ENCODE data around the gene TRPM3. TPM values are rescaled to one million over a fixed set of nuclear protein-coding genes. Genes with fewer than 3 reads are reported as not detected.

Gene TRPM3
- total RNA-seq, 2 experiments from 2014 or later: not detected

- ATAC-seq (ENCODE audit: low read depth) (no peak), DNase-seq (no peak)
- H3K27ac Mint-ChIP-seq: no peak overlapping the region
- peaks cover 4% of the 10 kb centered on the region for H3K9me3 Mint-ChIP-seq
- peaks cover 3% of the 10 kb centered on the region for H3K36me3 Mint-ChIP-seq
- POLR2A ChIA-PET: no interaction called here
- H3K4me1 Mint-ChIP-seq: no peaks in the 10 kb centered on the region
- no peaks in the 10 kb centered on the region for H3K27me3 Mint-ChIP-seq
- no peak overlapping the region for H3K4me3 Mint-ChIP-seq
Measured at GRCh38 chr9:70588381-70588780, 533.0 kb downstream of the TRPM3 start.

GRCh38 chr9:70587201-70587600 lies 534.2 kb downstream of the TRPM3 start:
- no peak overlapping the region for H3K4me3 Mint-ChIP-seq
- POLR2A ChIA-PET: no interaction called here
- H3K9me3 Mint-ChIP-seq: peaks cover 4% of the 10 kb centered on the region
- no peak for ATAC-seq (ENCODE audit: low read depth)
- no peak overlapping the region for H3K27ac Mint-ChIP-seq
- H3K27me3 Mint-ChIP-seq: no peaks in the 10 kb centered on the region
- H3K36me3 Mint-ChIP-seq: peaks cover 3% of the 10 kb centered on the region
- no peaks in the 10 kb centered on the region for H3K4me1 Mint-ChIP-seq
- DNase-seq: no peak

- POLR2A ChIA-PET: no interaction called here
Measured at GRCh38 chr9:70586476-70586875, 534.9 kb downstream of the TRPM3 start.

GRCh38 chr9:70581955-70582350 lies 539.5 kb downstream of the TRPM3 start:
- POLR2A ChIA-PET: interaction anchor here (0.7 kb wide), 1 partner anchor 161 kb away, joined by 3 read pairs; no protein-coding TSS in a partner anchor
- Mint-ChIP-seq H3K4me1 (no peaks in the 10 kb centered on the region), H3K9me3 (no peaks in the 10 kb centered on the region), H3K36me3 (no peaks in the 10 kb centered on the region), H3K4me3 (no peak overlapping the region), H3K27ac (peak overlapping the region; percentile 20), H3K27me3 (no peaks in the 10 kb centered on the region)
- no peak for ATAC-seq (ENCODE audit: low read depth)
- DNase-seq: no peak

More at GRCh38 chr9:70586476-70586875, 534.9 kb downstream of the TRPM3 start:
- no peaks in the 10 kb centered on the region for H3K27me3 Mint-ChIP-seq
- H3K4me1 Mint-ChIP-seq: no peaks in the 10 kb centered on the region
- H3K36me3 Mint-ChIP-seq: peaks cover 3% of the 10 kb centered on the region
- no peak for DNase-seq
- H3K9me3 Mint-ChIP-seq: peaks cover 4% of the 10 kb centered on the region
- H3K4me3 Mint-ChIP-seq: no peak overlapping the region
- no peak for ATAC-seq (ENCODE audit: low read depth)
- H3K27ac Mint-ChIP-seq: no peak overlapping the region

- Mint-ChIP-seq H3K27me3 (no peaks in the 10 kb centered on the region), H3K27ac (no peak overlapping the region), H3K36me3 (no peaks in the 10 kb centered on the region), H3K4me1 (no peaks in the 10 kb centered on the region), H3K9me3 (no peaks in the 10 kb centered on the region), H3K4me3 (no peak overlapping the region)
- ATAC-seq (ENCODE audit: low read depth) (no peak), DNase-seq (no peak)
- POLR2A ChIA-PET: interaction anchor here (0.7 kb wide), 1 partner anchor 160 kb away, joined by 3 read pairs; no protein-coding TSS in a partner anchor
Measured at GRCh38 chr9:70581214-70581954, 540.0 kb downstream of the TRPM3 start.

- DNase-seq (no peak), ATAC-seq (ENCODE audit: low read depth) (no peak)
- Mint-ChIP-seq H3K4me1 (no peaks in the 10 kb centered on the region), H3K9me3 (no peaks in the 10 kb centered on the region), H3K27ac (no peak overlapping the region), H3K27me3 (no peaks in the 10 kb centered on the region), H3K36me3 (no peaks in the 10 kb centered on the region), H3K4me3 (no peak overlapping the region)
- POLR2A ChIA-PET: no interaction called here
Measured at GRCh38 chr9:70580606-70581195, 540.7 kb downstream of the TRPM3 start.

- DNase-seq (no peak), ATAC-seq (ENCODE audit: low read depth) (no peak)
- no peak overlapping the region for H3K27ac Mint-ChIP-seq
- no peak overlapping the region for H3K4me3 Mint-ChIP-seq
- no peaks in the 10 kb centered on the region for H3K4me1 Mint-ChIP-seq
- POLR2A ChIA-PET: no interaction called here
- no peaks in the 10 kb centered on the region for H3K9me3 Mint-ChIP-seq
- no peaks in the 10 kb centered on the region for H3K27me3 Mint-ChIP-seq
- no peaks in the 10 kb centered on the region for H3K36me3 Mint-ChIP-seq
Measured at GRCh38 chr9:70579686-70580085, 541.7 kb downstream of the TRPM3 start.

GRCh38 chr9:70578720-70579119 lies 542.7 kb downstream of the TRPM3 start:
- no peak overlapping the region for H3K4me3 Mint-ChIP-seq

GRCh38 chr9:70577671-70578070 lies 543.8 kb downstream of the TRPM3 start:
- no peaks in the 10 kb centered on the region for H3K36me3 Mint-ChIP-seq
- no peak overlapping the region for H3K27ac Mint-ChIP-seq
- POLR2A ChIA-PET: no interaction called here

More at GRCh38 chr9:70578720-70579119, 542.7 kb downstream of the TRPM3 start:
- Mint-ChIP-seq H3K27ac (no peak overlapping the region), H3K9me3 (no peaks in the 10 kb centered on the region), H3K36me3 (no peaks in the 10 kb centered on the region), H3K27me3 (peaks cover 3% of the 10 kb centered on the region), H3K4me1 (no peaks in the 10 kb centered on the region)
- POLR2A ChIA-PET: no interaction called here
- no peak for DNase-seq
- no peak for ATAC-seq (ENCODE audit: low read depth)

GRCh38 chr9:70576116-70576515 lies 545.3 kb downstream of the TRPM3 start:
- no peak for ATAC-seq (ENCODE audit: low read depth)
- Mint-ChIP-seq H3K27ac (no peak overlapping the region), H3K4me3 (no peak overlapping the region), H3K27me3 (peaks cover 3% of the 10 kb centered on the region), H3K9me3 (no peaks in the 10 kb centered on the region), H3K4me1 (no peaks in the 10 kb centered on the region), H3K36me3 (no peaks in the 10 kb centered on the region)
- POLR2A ChIA-PET: no interaction called here
- no peak for DNase-seq

More at GRCh38 chr9:70577671-70578070, 543.8 kb downstream of the TRPM3 start:
- Mint-ChIP-seq H3K27me3 (peaks cover 3% of the 10 kb centered on the region), H3K9me3 (no peaks in the 10 kb centered on the region), H3K4me3 (no peak overlapping the region), H3K4me1 (no peaks in the 10 kb centered on the region)
- no peak for ATAC-seq (ENCODE audit: low read depth)
- no peak for DNase-seq

- DNase-seq (no peak), ATAC-seq (ENCODE audit: low read depth) (no peak)
- no peaks in the 10 kb centered on the region for H3K4me1 Mint-ChIP-seq
- peaks cover 2% of the 10 kb centered on the region for H3K9me3 Mint-ChIP-seq
- H3K36me3 Mint-ChIP-seq: peaks cover 1% of the 10 kb centered on the region
- POLR2A ChIA-PET: interaction anchor here (0.7 kb wide), 1 partner anchor 66 kb away, joined by 3 read pairs; no protein-coding TSS in a partner anchor
- H3K4me3 Mint-ChIP-seq: no peak overlapping the region
- H3K27ac Mint-ChIP-seq: no peak overlapping the region
- H3K27me3 Mint-ChIP-seq: peaks cover 3% of the 10 kb centered on the region
Measured at GRCh38 chr9:70574151-70574837, 547.1 kb downstream of the TRPM3 start.

GRCh38 chr9:70573308-70573707 lies 548.1 kb downstream of the TRPM3 start:
- ATAC-seq (ENCODE audit: low read depth): no peak
- Mint-ChIP-seq H3K36me3 (peaks cover 1% of the 10 kb centered on the region), H3K4me3 (no peak overlapping the region), H3K27ac (no peak overlapping the region), H3K27me3 (peaks cover 3% of the 10 kb centered on the region), H3K4me1 (no peaks in the 10 kb centered on the region), H3K9me3 (peaks cover 2% of the 10 kb centered on the region)
- DNase-seq: no peak
- POLR2A ChIA-PET: interaction anchor here (0.6 kb wide), 2 partner anchors 21 to 160 kb away, joined by 3 read pairs; no protein-coding TSS in a partner anchor

GRCh38 chr9:70571258-70571657 lies 550.2 kb downstream of the TRPM3 start:
- no peak for DNase-seq
- Mint-ChIP-seq H3K4me3 (no peak overlapping the region), H3K27ac (no peak overlapping the region), H3K27me3 (peaks cover 3% of the 10 kb centered on the region), H3K9me3 (peaks cover 2% of the 10 kb centered on the region), H3K36me3 (peaks cover 1% of the 10 kb centered on the region), H3K4me1 (peaks cover 8% of the 10 kb centered on the region)
- ATAC-seq (ENCODE audit: low read depth): no peak
- POLR2A ChIA-PET: interaction anchor here (1.0 kb wide), 1 partner anchor 152 kb away, joined by 3 read pairs; no protein-coding TSS in a partner anchor

Measured in activated naive CD8-positive, alpha-beta T cell treated with anti-CD3 and anti-CD28 coated beads, Interleukin-2, amount 10 ng/mL, durations not matched to agents 7 days and 5 days (primary cell).